ENCODE data around the gene CBY1. TPM values are rescaled to one million over a fixed set of nuclear protein-coding genes. Genes with fewer than 3 reads are reported as not detected.
A peak's percentile ranks its signal among the peaks of the same experiment; 100 is the strongest.

The CBY1 gene
- total RNA-seq, 1 experiment from 2014 or later, result 28.3 TPM

- TF ChIP-seq CTCF (IDR thresholded peaks at IDR 0.05; ENCODE audit: insufficient read depth in 1 of 2, low read depth in 1 of 2, low read length in 1 of 2, severe bottlenecking in 1 of 2, unreplicated experiment in 1 of 2), result no peak
- POLR2A ChIA-PET, result no interaction called here
- no peak overlapping the region for H3K4me3 ChIP-seq (ENCODE audit: low read depth, low read length)
Measured at GRCh38 chr22:38721551-38721950, 65.1 kb downstream of the CBY1 start.

More at GRCh38 chr22:38721551-38721950, 65.1 kb downstream of the CBY1 start:
- Mint-ChIP-seq H3K4me3 (ENCODE audit: unreplicated experiment) (no peak overlapping the region), H3K4me1 (ENCODE audit: low read depth, unreplicated experiment) (no peaks in the 10 kb centered on the region), H3K27ac (ENCODE audit: unreplicated experiment) (peak overlapping the region; percentile 4), H3K9me3 (ENCODE audit: unreplicated experiment) (no peaks in the 10 kb centered on the region), H3K36me3 (ENCODE audit: insufficient read depth, unreplicated experiment) (peaks cover 23% of the 10 kb centered on the region), H3K27me3 (ENCODE audit: insufficient read depth, unreplicated experiment) (no peaks in the 10 kb centered on the region)
- H3K9me3 ChIP-seq, result no peaks in the 10 kb centered on the region
- H3K36me3 ChIP-seq (ENCODE audit: control insufficient read depth, insufficient read depth, low read length), result peaks cover 8% of the 10 kb centered on the region
- intact Hi-C loops (cut with micrococcal nuclease; ENCODE audit: unreplicated experiment), result no loop called here
- H3K4me1 ChIP-seq, result no peaks in the 10 kb centered on the region
- CTCF ChIA-PET, result no interaction called here
- BruUV-seq (replicated peaks), result no TSS peak
- DNase-seq, result no peak
- H3K27me3 ChIP-seq (replicated peaks; ENCODE audit: control insufficient read depth, insufficient read depth, low read length), result no peaks in the 10 kb centered on the region

Other genes with a start within 250 kb of the CBY1 start
- gene KCNJ4, start 201.4 kb upstream of the CBY1 start, total RNA-seq (2022), result 0.14 and 0.27 TPM in 2 replicates
- gene KDELR3, start 188.5 kb upstream of the CBY1 start, total RNA-seq (2022), result 13.4 and 18.2 TPM in 2 replicates
- gene DDX17, start 150.3 kb upstream of the CBY1 start, total RNA-seq (2022), result 359 and 367 TPM in 2 replicates
- 1.1 and 1.2 TPM in 2 replicates for gene DMC1, start 86.5 kb upstream of the CBY1 start, total RNA-seq (2022)
- gene FAM227A, start 246 bp upstream of the CBY1 start, total RNA-seq (2022), result 0.73 and 2.2 TPM in 2 replicates
- 113 and 114 TPM in 2 replicates for gene TOMM22, start 25.3 kb downstream of the CBY1 start, total RNA-seq (2022)
- gene JOSD1, start 44.3 kb downstream of the CBY1 start, total RNA-seq (2022), result 50.3 and 55.3 TPM in 2 replicates
- gene GTPBP1, start 49.3 kb downstream of the CBY1 start, total RNA-seq (2022), result 47.2 and 48.0 TPM in 2 replicates
- 61.9 and 67.8 TPM in 2 replicates for gene SUN2, start 99.4 kb downstream of the CBY1 start, total RNA-seq (2022)
- gene DNAL4, start 137.5 kb downstream of the CBY1 start, total RNA-seq (2022), result 8.1 and 9.2 TPM in 2 replicates
- 12.8 and 16.4 TPM in 2 replicates for gene NPTXR, start 187.4 kb downstream of the CBY1 start, total RNA-seq (2022)
- 52.2 and 55.9 TPM in 2 replicates for gene CBX6, start 215.6 kb downstream of the CBY1 start, total RNA-seq (2022)